ENCODE data around the gene SRL. TPM values are rescaled to one million over a fixed set of nuclear protein-coding genes. Genes with fewer than 3 reads are reported as not detected.

Gene SRL
- total and polyA plus RNA-seq, 4 donors: 0.14 to 0.22 (median 0.17) TPM

DNA sequence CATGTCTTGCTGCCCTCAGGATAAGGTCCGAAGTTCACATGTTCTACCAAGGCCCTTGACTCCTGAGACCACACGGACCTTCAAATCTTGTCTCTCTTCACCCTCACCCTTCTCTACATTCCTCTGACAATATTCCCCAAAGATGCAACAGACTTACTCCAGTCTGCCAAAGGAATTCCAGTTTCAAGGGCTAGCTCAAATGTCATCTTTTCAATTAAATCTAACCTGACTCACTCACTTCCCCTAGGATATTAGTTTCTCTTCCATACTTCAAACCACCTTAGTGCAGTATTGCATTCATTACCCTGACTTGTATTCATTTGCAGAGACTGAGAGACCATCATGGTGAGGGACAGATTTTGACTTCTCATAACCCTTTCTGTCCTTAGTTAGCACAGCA lies 66.0 kb downstream of the SRL start:
- H3K27ac ChIP-seq (ENCODE audit: low read depth in 1 of 2, low read length in 2 of 2): no peak overlapping the region
- H3K9me3 ChIP-seq (ENCODE audit: control insufficient read depth in 4 of 4, low read length in 3 of 4): no peaks in the 10 kb centered on the region
- TF ChIP-seq HNF4G (IDR thresholded peaks at IDR 0.05) (no peak), ZBTB33 (IDR thresholded peaks at IDR 0.05) (no peak), RAD21 (IDR thresholded peaks at IDR 0.05) (no peak), REST (IDR thresholded peaks at IDR 0.05) (no peak), FOXA1 (IDR thresholded peaks at IDR 0.05) (no peak), MAX (IDR thresholded peaks at IDR 0.05) (no peak), YY1 (IDR thresholded peaks at IDR 0.05) (no peak), GABPA (IDR thresholded peaks at IDR 0.05 in 1 of 2, conservative IDR thresholded peaks at IDR 0.05 in 1 of 2) (no peak), RXRA (IDR thresholded peaks at IDR 0.05) (no peak)
- H3K27me3 ChIP-seq (ENCODE audit: control insufficient read depth in 4 of 4, insufficient read depth in 4 of 4, low read length in 3 of 4): no peaks in the 10 kb centered on the region
- DNase-seq (ENCODE audit: low spot score): no peak
- WGBS: 76% methylated on average over 2 of the region's 2 CpGs
- no peaks in the 10 kb centered on the region for H3K36me3 ChIP-seq (ENCODE audit: control insufficient read depth in 4 of 4, insufficient read depth in 3 of 4, low read depth in 1 of 4, low read length in 3 of 4)
- H3K9ac ChIP-seq (ENCODE audit: low read depth in 1 of 2, low read length in 2 of 2): no peak overlapping the region
- H3K4me3 ChIP-seq (ENCODE audit: low read depth in 1 of 3, low read length in 3 of 3): no peak overlapping the region
- H3K4me1 ChIP-seq (ENCODE audit: control insufficient read depth in 4 of 4, insufficient read depth in 4 of 4, low read length in 3 of 4): peaks cover 0 to 4% (median 2%) of the 10 kb centered on the region in 4 donors

DNA sequence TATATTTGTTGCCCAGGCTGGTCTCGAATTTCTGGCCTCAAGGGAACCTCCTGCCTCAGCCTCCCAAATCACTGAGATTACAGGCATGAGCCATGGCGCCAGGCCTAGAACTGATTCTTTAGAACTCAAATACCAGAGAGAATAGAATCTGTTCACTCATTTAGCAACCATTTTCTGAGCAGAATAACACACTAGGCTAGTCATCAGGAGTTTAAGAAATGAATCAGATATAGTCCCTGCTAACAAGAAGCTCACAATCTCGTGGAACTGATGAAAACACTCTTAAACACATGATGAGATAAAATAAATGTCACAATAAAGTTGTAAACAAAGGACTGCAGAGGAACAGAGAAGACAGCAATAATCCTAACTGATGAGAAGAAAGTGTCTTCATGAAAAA lies 69.8 kb downstream of the SRL start:
- no peak overlapping the region for H3K4me3 ChIP-seq (ENCODE audit: low read depth in 1 of 3, low read length in 3 of 3)
- DNase-seq (ENCODE audit: low spot score): no peak
- H3K27me3 ChIP-seq (ENCODE audit: control insufficient read depth in 4 of 4, insufficient read depth in 4 of 4, low read length in 3 of 4): no peaks in the 10 kb centered on the region
- TF ChIP-seq RAD21 (IDR thresholded peaks at IDR 0.05) (no peak), YY1 (IDR thresholded peaks at IDR 0.05) (no peak), ZBTB33 (IDR thresholded peaks at IDR 0.05) (no peak), MAX (IDR thresholded peaks at IDR 0.05) (no peak), HNF4A (conservative IDR thresholded peaks at IDR 0.05) (no peak), SP1 (IDR thresholded peaks at IDR 0.05) (no peak), TAF1 (conservative IDR thresholded peaks at IDR 0.05) (no peak), REST (IDR thresholded peaks at IDR 0.05) (no peak)
- TF ChIP-seq, protein P1, sequence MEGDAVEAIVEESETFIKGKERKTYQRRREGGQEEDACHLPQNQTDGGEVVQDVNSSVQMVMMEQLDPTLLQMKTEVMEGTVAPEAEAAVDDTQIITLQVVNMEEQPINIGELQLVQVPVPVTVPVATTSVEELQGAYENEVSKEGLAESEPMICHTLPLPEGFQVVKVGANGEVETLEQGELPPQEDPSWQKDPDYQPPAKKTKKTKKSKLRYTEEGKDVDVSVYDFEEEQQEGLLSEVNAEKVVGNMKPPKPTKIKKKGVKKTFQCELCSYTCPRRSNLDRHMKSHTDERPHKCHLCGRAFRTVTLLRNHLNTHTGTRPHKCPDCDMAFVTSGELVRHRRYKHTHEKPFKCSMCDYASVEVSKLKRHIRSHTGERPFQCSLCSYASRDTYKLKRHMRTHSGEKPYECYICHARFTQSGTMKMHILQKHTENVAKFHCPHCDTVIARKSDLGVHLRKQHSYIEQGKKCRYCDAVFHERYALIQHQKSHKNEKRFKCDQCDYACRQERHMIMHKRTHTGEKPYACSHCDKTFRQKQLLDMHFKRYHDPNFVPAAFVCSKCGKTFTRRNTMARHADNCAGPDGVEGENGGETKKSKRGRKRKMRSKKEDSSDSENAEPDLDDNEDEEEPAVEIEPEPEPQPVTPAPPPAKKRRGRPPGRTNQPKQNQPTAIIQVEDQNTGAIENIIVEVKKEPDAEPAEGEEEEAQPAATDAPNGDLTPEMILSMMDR (IDR thresholded peaks at IDR 0.05; ENCODE audit: low read depth, low read length, missing input control): no peak
- H3K36me3 ChIP-seq (ENCODE audit: control insufficient read depth in 4 of 4, insufficient read depth in 3 of 4, low read depth in 1 of 4, low read length in 3 of 4): no peaks in the 10 kb centered on the region
- no peak overlapping the region for H3K9ac ChIP-seq (ENCODE audit: low read depth in 1 of 2, low read length in 2 of 2)
- no peaks in the 10 kb centered on the region for H3K4me1 ChIP-seq (ENCODE audit: control insufficient read depth in 4 of 4, insufficient read depth in 4 of 4, low read length in 3 of 4)
- H3K27ac ChIP-seq (ENCODE audit: low read depth in 1 of 2, low read length in 2 of 2): no peak overlapping the region
- H3K9me3 ChIP-seq (ENCODE audit: control insufficient read depth in 4 of 4, low read length in 3 of 4): no peaks in the 10 kb centered on the region
- WGBS: 85% methylated on average over 3 of the region's 3 CpGs

Data from liver (tissue), 9 donors.